ENCODE measurements around the gene HNRNPA2B1. TPM values are rescaled to one million over a fixed set of nuclear protein-coding genes. Genes with fewer than 3 reads are reported as not detected.

HNRNPA2B1 gene
- total and polyA plus RNA-seq, 2 donors (not counting 1 experiment from before 2014, with no cell fraction given): 167 to 524 TPM

DNA sequence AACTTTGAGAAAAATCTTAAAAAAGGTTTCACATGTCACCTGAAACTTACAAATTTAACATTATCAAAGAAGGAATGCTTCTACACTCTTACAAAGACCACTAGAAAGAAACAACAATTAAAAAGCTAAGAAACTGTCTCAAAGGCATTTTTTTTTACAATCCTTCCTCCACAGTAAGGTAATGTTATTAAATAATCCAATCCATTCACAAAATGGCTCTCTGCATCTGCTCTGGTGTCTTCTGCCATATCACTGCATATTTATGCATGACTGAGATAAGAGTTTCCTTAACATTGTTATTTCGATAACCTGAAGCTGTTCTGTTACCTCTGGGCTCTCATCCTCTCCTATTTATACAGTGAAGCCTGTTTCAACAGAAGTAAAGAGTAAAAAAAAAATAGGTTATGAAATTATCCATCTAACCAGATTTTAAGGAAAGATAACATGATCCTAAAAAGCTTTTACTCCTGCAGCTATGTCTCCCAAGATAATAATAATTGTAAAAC lies 8.5 kb downstream of the HNRNPA2B1 start:
- H3K27ac Mint-ChIP-seq: peak overlapping the region; percentile 84
- DNase-seq (no peak), ATAC-seq (ENCODE audit: low read depth) (no peak)
- H3K36me3 ChIP-seq (replicated peaks in 1 of 2; ENCODE audit: control extremely low read depth in 1 of 2, control insufficient read depth in 1 of 2, extremely low read depth in 1 of 2, insufficient read depth in 2 of 2, low read length in 1 of 2): peaks cover 4 to 86% of the 10 kb centered on the region in 2 experiments
- H3K4me2 ChIP-seq (replicated peaks; ENCODE audit: low read depth, low read length, poor library complexity, severe bottlenecking): peak overlapping the region; percentile 45
- ChIA-PET CTCF (interaction anchor here (0.6 to 5.1 kb wide), 17 partner anchors 10 to 299 kb away, joined by 3 to 50 read pairs (median 5); partner anchors contain the start of genes CBX3 and NFE2L3), POLR2A (interaction anchor here (0.7 to 1.5 kb wide), 4 partner anchors 9 to 81 kb away, joined by 3 to 4 read pairs (median 4); partner anchors contain the start of genes CBX3 and HNRNPA2B1)
- TF ChIP-seq EZH2 (IDR thresholded peaks at IDR 0.05; ENCODE audit: borderline replicate concordance, insufficient read depth, low read depth, low read length, poor library complexity, severe bottlenecking): no peak
- TF ChIP-seq, protein P1, sequence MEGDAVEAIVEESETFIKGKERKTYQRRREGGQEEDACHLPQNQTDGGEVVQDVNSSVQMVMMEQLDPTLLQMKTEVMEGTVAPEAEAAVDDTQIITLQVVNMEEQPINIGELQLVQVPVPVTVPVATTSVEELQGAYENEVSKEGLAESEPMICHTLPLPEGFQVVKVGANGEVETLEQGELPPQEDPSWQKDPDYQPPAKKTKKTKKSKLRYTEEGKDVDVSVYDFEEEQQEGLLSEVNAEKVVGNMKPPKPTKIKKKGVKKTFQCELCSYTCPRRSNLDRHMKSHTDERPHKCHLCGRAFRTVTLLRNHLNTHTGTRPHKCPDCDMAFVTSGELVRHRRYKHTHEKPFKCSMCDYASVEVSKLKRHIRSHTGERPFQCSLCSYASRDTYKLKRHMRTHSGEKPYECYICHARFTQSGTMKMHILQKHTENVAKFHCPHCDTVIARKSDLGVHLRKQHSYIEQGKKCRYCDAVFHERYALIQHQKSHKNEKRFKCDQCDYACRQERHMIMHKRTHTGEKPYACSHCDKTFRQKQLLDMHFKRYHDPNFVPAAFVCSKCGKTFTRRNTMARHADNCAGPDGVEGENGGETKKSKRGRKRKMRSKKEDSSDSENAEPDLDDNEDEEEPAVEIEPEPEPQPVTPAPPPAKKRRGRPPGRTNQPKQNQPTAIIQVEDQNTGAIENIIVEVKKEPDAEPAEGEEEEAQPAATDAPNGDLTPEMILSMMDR (IDR thresholded peaks at IDR 0.05): no peak
- H2AFZ ChIP-seq (ENCODE audit: insufficient read depth, low read depth, low read length, poor library complexity, severe bottlenecking): no peak overlapping the region
- intact Hi-C loops (cut with micrococcal nuclease): loop anchor here (2.0 to 10.0 kb wide), 2 partner anchors 35 to 973 kb away; partner anchors contain the start of gene HOXA9
- H3K79me2 ChIP-seq (ENCODE audit: control insufficient read depth, insufficient read depth, low read length): peaks cover 66% of the 10 kb centered on the region
- H3K4me3 Mint-ChIP-seq: peak overlapping the region; percentile 59
- no peak overlapping the region for H3K9ac ChIP-seq (ENCODE audit: low read length)
- H3K27ac ChIP-seq (ENCODE audit: low read length in 2 of 2): no peak overlapping the region
- H3K4me1 Mint-ChIP-seq: peaks cover 89% of the 10 kb centered on the region
- no CpG with 5 or more reads among the region's 1 CpG for WGBS (ENCODE audit: insufficient coverage)
- H3K27me3 Mint-ChIP-seq: no peaks in the 10 kb centered on the region
- H3K4me1 ChIP-seq (ENCODE audit: control insufficient read depth in 2 of 2, insufficient read depth in 2 of 2, low read length in 2 of 2): peaks cover 54 to 57% of the 10 kb centered on the region in 2 donors
- H3K9me3 Mint-ChIP-seq (ENCODE audit: insufficient read depth): no peaks in the 10 kb centered on the region
- H3K27me3 ChIP-seq (replicated peaks in 1 of 4; ENCODE audit: control extremely low read depth in 1 of 4, control insufficient read depth in 3 of 4, insufficient read depth in 4 of 4, low read length in 3 of 4): no peaks in the 10 kb centered on the region
- no peaks in the 10 kb centered on the region for H3K9me3 ChIP-seq (ENCODE audit: control extremely low read depth in 1 of 3, control insufficient read depth in 2 of 3, insufficient read depth in 1 of 3, low read length in 2 of 3)
- peak overlapping the region in 1 of 5 experiments; percentile 20 for H3K4me3 ChIP-seq (ENCODE audit: control extremely low read depth in 1 of 5, extremely low read depth in 1 of 5, insufficient read depth in 1 of 5, low read depth in 2 of 5, low read length in 4 of 5)
- H4K20me1 ChIP-seq (ENCODE audit: control insufficient read depth, insufficient read depth, low read length, poor library complexity, severe bottlenecking): peaks cover 92% of the 10 kb centered on the region

Measured in B cell (primary cell).